Kidney capillary endothelial cell (primary cell): ENCODE measurements around the gene SMC4.

Source experiments
- DNase-seq: peaks from one replicate; pipeline ENCODE4 v3.0.0-alpha.2; 2018; ENCODE audit warnings: low spot score

Gene SMC4

GRCh38 chr3:160477750-160478149, 78.3 kb downstream of the SMC4 start:
- DNase-seq = no peak

GRCh38 chr3:160478338-160478737, 78.9 kb downstream of the SMC4 start:
- no peak for DNase-seq

DNA sequence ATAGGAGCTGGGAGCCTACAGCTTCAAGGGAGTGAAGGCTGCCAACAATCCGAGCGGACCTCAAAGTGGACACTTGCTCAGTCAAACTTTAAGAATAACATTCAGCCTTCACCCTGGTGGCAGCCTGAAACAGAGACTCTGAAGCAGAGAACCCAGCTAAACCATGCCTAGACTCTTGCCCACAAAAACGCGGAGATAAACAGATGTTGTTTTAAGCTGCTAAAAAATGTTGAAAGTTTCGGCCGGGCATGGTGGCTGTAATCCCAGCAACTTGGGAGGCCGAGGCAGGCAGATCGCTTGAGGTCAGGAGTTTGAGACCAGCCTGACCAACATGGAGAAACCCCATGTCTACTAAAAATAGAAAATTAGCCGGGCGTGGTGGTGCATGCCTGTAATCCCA, 79.9 kb downstream of the SMC4 start:
- no peak for DNase-seq

GRCh38 chr3:160480931-160481330, 81.5 kb downstream of the SMC4 start:
- DNase-seq = no peak

GRCh38 chr3:160481856-160482255, 82.4 kb downstream of the SMC4 start:
- no peak for DNase-seq

- no peak for DNase-seq
Measured at GRCh38 chr3:160482796-160483195, 83.3 kb downstream of the SMC4 start.
